GM10248 (cell line): ENCODE measurements around the gene RASA4.
"Not testable (repeated sequence)": the region's sequence is repeated elsewhere in the genome, so short reads cannot be mapped to it uniquely, and the experiment has no call there.

Experiments
- CTCF ChIA-PET: fragments of 300-600 bp; sonication (Branson Sonifier 250); formaldehyde crosslinking; extraction: SDS; loops from one replicate; lab custom pipeline; 2021; ENCODE audit warnings: antibody characterized with exemption; lab: Yijun Ruan, JAX
- POLR2A ChIA-PET: fragments of 350-650 bp; sonication (Branson Sonifier 250); formaldehyde crosslinking; extraction: SDS; loops from one replicate; lab custom pipeline; 2020; ENCODE audit warnings: antibody characterized with exemption; lab: Yijun Ruan, JAX
- DNase-seq: peaks from one replicate; pipeline ENCODE4 v3.0.0; 2012; ENCODE audit errors: extremely low spot score

RASA4 gene

GRCh38 chr7:102524803-102525202 is 91.8 kb downstream of the RASA4 start:
- CTCF ChIA-PET, POLR2A ChIA-PET, DNase-seq: not testable (repeated sequence)
